Epidermal melanocyte (primary cell): Measurements from ENCODE around the gene POMC.
"Not testable (repeated sequence)": the region's sequence is repeated elsewhere in the genome, so short reads cannot be mapped to it uniquely, and the experiment has no call there.

Experiments
- DNase-seq: peaks from one replicate; pipeline ENCODE4 v3.0.0; 2011; ENCODE audit warnings: low spot score; ENCODE audit not compliant: insufficient read length

Gene POMC

DNA sequence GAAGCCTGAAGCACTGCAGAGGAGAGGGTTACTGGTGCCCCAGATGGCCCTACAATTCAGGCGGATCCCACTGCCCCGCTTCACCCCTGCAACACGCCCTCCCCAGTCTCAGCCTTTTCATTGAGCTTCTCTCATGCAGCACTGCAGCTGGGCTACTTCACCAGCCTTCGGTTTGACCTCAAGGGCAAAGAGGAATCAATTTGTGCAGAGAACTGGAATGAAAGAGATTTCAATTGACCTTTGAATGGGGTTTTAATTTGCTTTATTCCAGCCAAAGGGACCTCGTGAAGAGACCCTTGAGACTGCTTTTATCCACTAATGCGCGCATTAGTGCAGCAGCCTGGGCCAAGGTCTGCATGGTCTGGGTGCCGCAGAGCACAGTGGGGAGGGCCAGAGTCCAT is 8.8 kb upstream of the POMC start:
- DNase-seq: no peak

DNA sequence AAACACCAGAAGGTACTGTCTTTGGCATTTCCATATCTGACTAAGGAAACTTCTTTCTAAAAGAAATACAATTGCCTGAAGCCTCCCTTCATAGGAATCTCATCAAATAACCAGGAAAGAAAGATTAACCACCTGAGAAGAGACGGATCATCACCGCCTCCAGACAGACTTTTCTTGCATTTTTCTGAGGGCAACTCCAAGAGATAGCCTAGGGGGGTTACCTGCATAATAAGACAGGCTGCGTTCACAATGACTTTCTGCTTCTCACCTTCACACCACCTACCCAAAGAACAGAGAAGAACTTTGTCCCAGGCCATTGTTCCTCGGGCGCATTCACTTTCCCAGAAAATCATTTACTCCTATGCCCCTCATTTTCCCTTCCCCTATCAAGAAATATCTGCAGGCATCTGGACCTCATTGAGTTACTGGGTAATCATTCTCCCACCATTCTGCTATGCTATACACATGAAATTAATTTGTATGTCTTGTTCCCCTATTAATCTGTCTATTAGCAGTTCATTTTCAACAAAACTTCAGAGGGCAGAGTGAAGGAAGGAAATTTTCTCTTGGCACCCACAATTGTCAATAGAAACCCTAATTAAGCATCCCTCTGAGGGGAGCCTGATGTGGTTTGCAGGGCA is 8.3 kb upstream of the POMC start:
- no peak for DNase-seq

DNA sequence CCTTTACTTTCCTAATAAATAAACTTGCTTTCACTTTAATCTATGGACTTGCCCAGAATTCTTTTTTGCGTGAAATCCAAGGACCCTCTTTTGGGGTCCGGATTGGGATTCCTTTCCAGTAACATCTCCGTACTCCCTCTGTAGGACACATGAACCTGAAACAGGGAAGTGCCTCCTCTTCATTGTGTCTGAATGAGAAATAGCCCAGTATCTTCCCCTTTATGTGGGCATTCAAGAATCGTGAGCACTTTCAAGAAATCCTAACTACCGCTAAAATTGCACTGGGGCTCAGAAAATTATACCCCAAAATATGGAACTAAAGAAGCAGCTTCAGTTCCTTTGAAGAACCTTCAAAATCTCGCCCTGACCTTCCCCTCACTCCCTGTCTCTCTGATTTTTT is 7.8 kb upstream of the POMC start:
- DNase-seq: no peak

DNA sequence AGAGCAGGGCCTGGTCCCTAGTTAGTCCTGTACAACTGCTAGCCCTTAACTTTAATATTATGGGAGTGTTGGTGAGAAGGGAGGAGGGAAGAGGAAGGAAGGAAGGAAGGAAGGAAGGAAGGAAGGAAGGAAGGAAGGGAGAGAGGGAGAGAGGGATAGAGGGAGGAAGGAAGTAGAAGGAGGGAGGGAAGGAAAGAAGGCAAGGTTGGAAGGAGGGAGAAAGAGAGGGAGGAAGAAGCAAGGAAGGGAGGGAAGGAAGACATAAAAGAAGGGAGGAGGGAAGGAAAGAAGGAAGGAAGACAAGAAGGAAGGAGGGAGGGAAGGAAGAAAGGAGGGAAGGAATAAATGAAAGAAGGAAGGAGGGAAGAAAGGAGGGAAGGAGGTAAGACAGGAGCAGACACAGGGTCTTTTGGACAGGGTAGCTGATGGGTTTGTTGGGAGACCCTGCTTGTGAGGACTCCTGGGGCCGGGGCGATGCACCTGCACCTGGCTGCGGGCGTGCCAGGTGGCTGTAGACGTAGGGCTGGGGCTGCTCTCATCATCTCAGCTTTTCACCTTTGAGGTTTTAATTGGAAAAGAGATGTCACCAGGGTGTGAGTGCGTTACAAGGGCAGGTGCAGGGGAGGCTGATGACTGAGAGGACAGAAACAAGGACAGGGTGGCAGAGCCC is 5.9 kb upstream of the POMC start:
- DNase-seq: no peak

DNA sequence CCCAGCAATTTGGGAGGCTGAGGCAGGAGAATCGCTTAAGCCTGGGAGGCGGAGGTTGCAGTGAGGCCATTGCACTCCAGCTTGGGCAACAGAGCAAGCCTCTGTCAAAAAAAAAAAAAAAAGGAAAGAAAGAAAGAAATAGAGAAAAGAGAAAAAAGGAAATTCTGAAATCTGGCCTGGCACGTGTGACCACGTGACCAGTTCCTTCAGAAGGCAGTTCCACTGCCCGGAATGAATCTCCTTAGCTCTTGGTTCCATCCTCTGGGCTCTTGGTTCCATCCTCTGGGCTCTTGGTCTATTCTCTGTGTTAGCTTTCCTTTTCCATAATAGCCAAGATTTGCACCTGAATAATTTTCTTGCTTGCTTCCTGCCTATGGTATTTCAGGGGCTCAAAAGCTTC is 5.3 kb upstream of the POMC start:
- no peak for DNase-seq

DNA sequence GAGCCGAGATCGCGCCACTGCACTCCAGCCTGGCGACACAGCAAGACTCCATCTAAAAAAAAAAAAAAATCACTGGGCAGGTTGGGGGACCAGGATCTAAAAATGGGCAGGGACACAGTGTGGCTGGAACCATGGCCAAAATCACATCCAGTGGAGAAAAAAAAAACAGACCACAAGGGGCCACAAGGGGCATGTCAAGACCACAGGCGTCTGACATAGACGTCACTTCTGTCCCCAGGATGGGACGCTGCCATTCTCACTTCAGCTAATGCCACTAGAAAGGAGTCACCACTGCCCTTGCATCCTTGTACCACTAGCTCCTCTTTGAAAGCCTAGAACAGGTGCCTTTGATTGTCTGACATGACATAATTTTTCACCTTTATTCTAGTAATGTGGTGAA is 2.5 kb upstream of the POMC start:
- DNase-seq: no peak

DNA sequence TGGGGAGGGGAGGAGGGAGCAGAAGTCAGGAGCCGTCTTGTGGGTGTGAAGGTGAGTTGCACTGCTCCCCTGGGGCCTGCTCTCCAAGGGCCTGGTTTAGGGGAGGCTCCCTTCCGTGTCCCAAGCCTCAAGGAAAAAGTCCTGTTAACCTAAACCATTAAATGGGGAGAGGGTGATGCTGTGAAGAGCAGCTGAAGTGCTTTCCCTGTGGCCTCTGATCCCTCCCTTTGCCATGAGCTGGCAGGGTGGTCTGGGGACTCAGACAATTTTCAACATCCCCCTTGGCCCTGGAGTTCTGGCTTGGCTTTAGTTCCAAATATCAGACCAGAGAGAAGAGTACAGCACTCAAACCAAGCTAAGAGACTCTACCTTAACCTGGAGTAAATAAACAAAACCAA is 692 bp upstream of the POMC start:
- DNase-seq: no peak

DNA sequence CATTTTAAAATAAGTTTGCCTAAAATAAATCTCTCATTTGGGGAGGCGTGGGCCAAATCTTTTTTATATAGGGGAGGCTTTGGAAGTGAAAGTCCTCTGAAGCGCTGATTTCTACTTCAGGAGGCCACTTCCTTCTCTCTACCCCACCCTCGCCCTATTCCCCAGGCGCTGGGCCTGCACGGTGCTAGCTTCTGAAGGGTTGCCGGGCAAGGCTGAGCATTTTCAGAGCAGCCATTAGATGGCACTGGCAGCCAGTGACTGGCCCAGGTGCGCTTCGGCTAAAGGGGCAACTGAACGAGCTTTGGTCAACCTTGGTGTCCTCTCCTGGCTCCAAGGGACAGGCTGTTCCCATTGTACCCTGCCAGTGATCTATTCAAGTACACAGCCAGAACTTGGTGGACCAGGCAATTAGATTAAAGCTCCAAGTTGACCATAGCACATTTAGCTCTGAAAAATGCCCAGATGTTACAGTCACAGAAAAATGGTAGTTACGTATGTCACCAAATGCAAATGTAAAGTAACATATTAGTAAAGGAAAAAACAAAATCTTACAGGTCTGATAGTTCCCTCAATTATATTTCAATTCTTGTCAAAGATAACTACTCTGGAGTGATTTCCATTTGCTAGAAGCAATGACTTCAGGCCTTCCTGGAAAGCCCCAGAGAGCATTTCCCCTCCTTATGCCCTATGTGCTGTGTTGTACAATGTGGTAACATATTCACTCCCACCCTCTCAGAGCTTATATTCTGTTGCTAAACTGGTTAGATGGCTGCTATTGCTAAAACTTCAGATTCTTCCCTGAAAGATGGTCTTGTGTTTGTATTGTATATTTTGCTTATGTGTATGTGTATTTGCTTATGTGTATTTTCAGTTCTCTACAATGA is 2.1 kb downstream of the POMC start:
- no peak for DNase-seq

DNA sequence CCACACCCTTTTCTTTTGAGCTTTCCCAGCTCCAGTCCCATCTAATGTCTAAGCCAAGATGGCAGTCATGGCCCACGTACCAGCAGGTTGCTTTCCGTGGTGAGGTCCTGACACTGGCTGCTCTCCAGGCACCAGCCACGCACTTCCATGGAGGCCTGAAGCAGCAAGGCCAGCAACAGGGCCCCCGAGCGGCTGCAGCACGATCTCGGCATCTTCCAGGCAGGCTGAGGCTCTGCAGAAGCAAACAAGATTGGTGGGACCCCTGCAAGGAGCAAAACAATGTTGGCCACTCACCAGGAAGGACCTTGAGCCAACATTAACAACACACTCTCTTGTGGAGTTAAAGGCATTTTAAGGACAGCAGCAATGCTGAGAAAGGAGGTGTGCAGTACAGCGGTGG is 3.8 kb downstream of the POMC start:
- no peak for DNase-seq

DNA sequence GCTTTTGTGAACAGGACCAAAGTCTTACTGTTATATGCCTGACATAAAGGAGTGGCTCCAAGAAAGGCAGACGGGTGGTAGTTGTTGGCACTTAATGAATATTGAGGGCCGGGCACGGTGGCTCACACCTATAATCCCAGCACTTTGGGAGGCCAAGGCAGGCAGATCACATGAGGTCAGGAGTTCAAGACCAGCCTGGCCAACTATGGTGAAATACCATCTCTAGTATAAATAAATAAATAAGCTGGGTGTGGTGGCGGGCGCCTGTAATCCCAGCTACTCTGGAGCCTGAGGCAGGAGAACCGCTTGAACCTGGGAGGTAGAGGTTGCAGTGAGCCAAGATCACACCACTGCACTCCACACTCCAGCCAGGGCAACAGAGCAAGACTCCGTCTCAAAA is 6.3 kb downstream of the POMC start:
- DNase-seq: not testable (repeated sequence)

DNA sequence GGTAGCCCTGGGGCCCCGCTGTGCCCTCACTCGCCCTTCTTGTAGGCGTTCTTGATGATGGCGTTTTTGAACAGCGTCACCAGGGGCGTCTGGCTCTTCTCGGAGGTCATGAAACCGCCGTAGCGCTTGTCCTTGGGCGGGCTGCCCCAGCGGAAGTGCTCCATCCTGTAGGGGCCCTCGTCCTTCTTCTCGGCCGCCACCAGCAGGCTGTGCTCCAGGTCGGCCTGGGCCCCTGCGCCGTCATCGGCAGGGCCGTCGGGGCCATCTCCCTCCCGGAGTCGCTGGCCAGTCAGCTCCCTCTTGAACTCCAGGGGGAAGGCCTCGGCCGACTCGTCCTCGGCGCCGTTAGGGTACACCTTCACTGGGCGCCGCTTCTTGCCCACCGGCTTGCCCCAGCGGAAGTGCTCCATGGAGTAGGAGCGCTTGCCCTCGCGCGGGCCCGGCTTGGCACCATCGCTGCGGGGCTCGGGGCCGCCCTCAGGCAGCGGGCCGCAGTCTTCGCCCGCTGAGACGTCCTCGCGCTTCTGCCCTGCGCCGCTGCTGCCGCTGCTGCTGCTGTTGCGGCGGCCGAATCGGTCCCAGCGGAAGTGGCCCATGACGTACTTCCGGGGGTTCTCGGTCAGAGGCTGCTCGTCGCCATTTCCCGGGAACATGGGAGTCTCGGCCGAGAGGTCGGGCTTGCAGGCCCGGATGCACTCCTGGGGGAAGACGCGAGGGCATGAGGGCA is 7.2 kb downstream of the POMC start:
- no peak for DNase-seq

DNA sequence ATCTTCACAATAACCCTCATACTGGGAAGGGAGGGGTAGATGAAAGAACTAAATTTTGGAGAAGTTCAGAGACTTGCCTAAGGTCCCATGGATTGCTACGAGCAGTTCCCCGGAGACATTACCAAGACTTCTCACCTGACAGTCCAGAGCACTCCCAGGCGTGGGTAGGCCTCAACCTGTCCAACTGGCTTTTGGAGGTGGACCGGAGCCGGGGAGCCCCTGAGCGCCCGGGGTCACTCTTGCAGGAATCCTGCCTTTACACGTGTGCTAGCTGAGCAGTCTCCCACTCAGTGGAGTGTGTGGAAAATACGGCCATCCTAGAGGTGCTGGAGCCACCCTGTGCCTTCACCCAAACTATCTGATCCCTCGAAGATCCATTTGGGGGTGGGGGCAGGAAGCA is 8.0 kb downstream of the POMC start:
- no peak for DNase-seq

DNA sequence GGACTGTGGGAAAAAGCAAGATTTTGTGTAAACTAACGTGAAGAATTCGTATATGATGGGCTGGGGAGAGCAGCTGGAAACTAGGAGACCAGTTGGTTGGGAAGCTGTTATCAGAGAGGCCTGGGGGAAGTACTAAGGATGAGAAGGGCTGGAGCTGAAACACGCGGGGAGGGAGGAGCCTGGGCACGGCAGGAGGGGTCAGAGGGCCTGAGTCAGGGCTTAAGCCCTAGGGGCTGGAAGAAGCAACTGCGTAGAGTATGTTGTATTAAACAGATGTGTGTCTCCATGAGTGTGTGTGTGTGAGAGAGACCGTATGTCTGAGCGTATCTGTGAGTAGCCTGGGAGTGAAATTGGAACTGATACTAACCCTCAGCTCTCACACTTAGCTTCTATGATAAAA is 8.4 kb downstream of the POMC start:
- DNase-seq: no peak

DNA sequence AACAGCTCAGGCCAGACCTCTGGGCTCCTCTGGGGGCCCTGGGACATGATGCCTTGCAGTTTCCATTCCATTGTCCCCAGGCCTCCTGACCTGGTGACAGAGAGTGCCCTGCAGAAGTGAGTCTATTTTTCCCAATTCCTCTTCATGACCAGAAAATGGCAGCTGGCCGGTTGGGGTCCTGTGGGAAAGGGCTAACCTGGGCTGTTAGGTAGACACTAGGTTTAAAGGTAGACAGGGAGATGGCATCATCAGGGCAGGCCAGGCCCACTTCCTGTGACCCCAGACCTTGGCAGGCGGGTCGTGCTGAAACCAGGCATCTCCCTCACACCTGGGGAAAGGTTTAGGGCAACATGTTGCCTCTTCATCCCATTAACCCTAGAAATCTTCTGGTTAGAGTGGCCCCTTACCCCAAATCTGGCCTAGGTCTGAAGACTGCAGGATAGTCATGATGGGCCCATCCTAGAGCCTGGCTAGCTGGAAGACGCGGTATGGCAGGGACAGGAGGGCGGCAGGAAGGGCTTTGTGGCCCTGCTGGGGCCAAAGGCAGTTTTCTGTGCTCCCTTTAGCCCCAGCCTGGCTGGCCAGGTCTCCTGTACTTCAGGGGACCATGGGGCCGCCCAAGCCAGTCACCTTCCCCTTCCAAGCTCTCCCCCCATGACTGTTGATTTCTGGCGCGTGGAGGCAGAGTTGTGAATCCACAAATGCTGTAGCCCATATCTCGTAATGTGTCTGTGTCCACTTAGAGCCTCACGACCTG is 10.1 kb downstream of the POMC start:
- DNase-seq: no peak

DNA sequence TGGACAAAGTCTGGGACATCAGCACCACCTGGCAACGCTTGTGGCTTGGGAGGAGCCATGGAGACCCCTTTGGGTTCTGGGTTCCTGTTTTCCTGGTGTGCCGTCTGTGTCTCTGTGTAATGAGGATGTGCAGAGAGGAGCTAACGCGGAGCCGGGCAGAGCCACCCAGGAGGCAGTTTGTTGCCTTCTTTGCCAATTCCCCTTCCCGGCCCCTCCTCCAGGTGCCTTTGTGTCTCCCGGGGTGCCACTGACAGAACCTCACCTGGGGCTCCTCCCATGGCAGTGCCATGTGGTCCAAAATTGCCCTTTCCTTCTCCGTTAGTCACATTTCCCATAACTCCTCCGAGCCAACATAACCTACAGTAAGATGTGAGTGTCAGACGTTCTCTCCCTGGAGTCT is 13.0 kb downstream of the POMC start:
- DNase-seq: no peak

DNA sequence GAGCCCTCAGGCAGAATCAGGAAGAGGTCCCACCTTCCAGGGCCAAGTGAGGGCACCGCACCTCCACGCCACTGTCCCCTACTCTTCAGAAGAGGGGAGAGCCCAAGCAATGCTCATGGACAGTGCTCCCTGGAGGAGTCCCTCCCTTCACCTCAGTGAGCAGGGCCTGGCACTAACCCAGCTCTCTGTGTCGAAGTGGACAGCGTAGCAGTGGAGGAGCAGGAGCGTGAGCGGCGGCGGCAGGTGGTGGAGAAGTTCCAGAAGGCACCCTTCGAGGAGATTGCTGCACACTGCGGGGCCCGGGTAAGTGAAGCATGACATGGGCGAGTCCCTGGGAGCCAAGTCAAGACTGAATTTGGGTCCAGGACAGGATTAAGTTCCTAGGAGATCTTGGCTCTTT is 16.7 kb downstream of the POMC start:
- DNase-seq: no peak

DNA sequence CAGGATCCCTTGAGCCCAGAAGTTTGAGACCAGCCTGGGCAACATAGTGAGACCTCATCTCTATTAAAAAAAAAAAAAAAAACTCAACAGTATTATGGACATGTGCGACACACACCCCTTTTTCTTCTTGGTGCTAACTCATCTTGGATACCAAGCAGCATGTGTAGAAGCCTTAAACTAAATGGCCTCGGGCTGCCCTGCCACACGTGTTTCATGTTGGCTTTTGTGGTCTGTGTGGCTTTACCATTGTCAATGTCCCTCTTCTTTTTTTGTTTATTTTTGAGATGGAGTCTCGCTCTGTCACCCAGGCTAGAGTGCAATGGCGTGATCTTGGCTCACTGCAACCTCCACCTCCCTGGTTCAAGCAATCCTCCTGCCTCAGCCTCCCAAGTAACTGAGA is 17.4 kb downstream of the POMC start:
- DNase-seq: not testable (repeated sequence)

DNA sequence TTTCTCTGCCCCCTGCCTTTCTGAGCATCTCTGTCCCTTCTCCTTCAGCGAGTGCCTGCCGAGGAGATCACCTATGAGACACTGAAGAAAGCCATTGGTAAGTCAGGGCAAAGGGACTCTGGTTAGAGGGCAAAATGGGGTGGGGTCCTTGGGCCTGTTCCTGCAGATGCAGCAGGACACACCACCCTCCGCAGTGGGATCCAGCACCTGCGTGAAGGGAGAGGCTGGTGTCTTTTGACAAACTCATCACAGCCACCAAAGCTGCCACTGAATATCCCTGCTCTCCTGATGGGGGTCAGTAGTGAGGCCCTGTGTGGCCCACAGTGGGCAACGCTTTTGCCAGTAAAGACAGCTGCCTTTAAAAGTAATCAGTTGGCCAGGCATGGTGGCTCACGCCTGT is 18.7 kb downstream of the POMC start:
- DNase-seq: no peak

DNA sequence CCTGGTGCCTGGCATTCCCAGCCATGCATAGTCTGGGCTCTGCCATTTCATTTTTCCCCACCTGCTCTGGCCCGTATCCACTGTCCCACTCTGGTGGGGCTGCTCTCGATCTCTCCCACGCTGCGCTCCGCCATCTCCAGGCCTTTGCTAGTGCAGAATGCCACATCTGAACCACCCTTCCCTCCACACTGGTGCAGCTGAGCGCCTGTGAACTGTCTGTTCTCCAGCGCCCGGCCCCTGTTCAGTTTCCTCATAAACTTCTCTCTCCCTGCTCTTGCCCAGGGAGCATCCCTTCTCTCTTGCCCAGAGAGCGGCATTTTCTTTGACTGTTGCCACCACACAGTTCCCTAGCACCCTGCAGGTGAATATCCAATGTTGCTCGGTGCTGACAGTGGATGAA is 21.5 kb downstream of the POMC start:
- no peak for DNase-seq

DNA sequence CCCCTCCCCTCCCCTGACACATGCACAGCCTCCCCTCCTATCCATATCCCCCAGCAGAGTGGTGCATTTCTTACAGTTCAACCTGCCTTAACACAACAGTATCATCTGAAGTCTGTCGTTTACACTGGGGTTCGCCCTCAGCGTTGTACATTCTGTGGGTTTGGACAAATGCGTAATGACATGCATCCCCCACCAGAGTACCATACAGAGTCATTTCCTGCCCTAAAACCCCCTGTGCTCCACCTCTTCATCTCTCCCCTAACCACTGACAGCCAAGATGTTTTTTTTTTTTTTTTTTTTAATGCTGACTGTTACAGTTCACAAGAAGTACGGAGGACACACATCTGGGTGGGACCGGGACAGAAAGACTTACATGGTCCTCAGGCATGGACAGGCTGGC is 22.6 kb downstream of the POMC start:
- DNase-seq: no peak

DNA sequence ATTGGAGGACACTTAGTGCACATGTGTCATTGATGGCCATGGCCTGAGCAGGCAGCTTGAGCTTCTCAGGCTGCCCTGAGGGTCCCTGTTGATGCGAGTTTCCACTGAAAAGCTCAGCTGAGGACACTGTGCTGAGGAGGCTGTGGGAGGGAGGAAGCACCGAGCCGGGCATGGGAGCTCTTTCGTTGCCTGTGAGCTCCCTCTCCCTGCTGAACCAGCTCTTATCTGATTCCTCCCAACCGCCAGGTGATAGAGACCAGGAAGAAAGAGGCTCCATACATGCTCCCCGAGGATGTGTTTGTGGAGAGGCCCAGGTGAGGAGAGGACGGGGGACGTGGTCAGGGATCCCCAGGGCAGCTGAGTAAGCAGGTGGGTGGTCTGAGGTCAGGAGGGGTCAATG is 27.3 kb downstream of the POMC start:
- DNase-seq: no peak
